C1 segment of cervical spinal cord (tissue), 14 donors: ENCODE results near the gene ARHGAP26.

ENCODE experiments used
- DNase-seq, 14 donors: peaks; one replicate each; lab custom pipeline; 2025; lab: John Stamatoyannopoulos, UW

ARHGAP26 gene

DNA sequence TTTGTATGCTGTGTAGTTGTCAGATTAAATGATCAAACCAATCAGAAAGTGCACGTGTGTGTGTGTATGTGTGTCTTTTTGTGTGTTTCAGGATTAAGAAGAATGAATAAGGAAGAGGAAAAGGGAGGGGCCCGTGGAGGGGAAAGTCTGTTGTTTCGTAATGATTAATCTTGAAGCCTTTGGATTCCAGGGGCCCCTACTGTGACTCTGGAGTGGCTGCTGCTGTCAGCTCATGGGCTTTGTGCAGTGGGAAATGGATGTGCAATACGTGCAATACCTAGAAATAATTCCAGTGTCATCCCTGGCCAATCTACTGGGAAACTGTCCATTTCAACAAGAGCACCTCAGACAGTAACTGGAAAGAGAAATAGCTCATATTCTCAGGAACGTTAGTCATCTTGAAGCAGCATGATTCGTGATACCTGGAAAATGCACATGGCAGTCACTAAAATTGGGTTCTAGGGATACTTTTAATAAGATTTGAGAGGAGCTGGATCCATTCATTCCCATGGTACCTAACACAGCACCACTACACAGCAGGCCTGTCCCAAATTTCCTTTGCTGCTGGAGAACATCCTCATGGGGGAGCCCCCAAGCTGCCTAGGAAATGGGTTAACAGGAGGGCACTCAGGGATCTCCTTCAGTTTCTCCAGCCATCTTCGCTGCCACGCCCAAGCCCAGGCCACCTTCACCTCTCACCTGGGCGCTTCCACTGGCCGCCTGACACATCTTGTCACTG is 447.1 kb downstream of the ARHGAP26 start:
- no peak for DNase-seq

DNA sequence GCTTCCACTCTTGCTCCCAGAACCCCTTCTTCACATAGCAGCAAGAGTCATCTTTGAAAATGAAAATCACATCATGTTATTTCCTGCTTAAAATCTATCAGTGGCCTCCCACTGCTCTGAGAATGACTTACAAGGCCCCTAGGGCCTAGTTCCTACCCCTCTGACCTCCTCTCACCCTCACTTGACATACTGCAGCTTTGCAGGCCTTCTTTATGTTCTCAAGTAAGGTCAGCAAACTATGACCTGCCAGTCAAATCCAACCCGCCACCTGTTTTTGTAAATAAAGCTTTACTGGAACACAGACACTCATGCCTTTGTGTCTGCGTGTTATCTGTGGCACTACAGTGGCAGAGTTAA is 447.6 kb downstream of the ARHGAP26 start:
- no peak for DNase-seq

GRCh38 chr5:143218517-143219170 is 448.5 kb downstream of the ARHGAP26 start:
- DNase-seq, result no peak

GRCh38 chr5:143219696-143220095 is 449.5 kb downstream of the ARHGAP26 start:
- DNase-seq, result no peak

- no peak for DNase-seq
These were observed 450.6 kb downstream of the ARHGAP26 start for GRCh38 chr5:143220748-143221251.

GRCh38 chr5:143222287-143223231 is 452.4 kb downstream of the ARHGAP26 start:
- peak in 1 of 14 donors; percentile 47 for DNase-seq

GRCh38 chr5:143224672-143225071 is 454.5 kb downstream of the ARHGAP26 start:
- DNase-seq, result no peak

DNA sequence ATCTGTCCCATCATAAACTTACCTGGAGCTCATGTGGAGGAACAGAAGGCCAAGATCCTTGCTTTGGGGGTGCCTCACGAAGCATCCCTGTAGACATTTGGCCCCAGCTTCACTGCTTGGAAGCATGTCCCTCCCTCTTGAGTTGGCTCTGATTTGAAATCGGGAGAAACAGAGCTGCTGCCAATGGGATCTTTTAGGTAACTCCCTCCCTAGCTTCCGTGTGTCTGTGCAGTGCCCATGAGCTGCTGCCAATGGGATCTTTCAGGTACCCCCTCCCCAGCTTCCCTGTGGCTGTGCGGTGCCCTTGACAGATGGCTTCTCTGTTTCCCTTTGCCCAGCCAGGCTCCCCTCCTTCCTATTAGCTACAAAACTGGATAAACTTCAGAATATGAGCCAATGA is 455.3 kb downstream of the ARHGAP26 start:
- DNase-seq, result peak in 1 of 14 donors; percentile 53

GRCh38 chr5:143226361-143226760 is 456.2 kb downstream of the ARHGAP26 start:
- DNase-seq, result no peak

DNA sequence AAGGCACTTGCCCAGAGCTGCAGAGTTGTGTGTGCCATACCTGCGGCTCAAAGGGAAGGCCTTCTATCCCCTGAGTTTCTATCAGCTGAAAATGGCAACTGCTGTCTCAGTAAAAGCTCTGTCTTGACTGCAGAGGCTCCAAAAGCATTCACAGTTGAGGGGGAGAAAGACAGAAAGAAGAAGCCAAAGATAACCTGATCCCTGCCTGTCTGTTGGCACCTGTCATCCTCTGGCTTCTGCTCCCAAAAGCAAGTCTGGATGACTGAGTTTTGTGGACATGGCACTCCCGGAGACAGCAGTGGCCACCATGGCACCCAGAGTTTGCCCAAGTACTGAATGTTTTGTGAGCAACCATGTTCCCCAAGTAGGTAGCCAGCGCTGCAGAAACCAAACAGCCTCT is 456.7 kb downstream of the ARHGAP26 start:
- DNase-seq, result no peak

GRCh38 chr5:143227301-143227700 is 457.1 kb downstream of the ARHGAP26 start:
- no peak for DNase-seq

- DNase-seq, result no peak
These were observed 458.6 kb downstream of the ARHGAP26 start for GRCh38 chr5:143228597-143229293.

GRCh38 chr5:143229426-143229895 is 459.3 kb downstream of the ARHGAP26 start:
- DNase-seq, result no peak

DNA sequence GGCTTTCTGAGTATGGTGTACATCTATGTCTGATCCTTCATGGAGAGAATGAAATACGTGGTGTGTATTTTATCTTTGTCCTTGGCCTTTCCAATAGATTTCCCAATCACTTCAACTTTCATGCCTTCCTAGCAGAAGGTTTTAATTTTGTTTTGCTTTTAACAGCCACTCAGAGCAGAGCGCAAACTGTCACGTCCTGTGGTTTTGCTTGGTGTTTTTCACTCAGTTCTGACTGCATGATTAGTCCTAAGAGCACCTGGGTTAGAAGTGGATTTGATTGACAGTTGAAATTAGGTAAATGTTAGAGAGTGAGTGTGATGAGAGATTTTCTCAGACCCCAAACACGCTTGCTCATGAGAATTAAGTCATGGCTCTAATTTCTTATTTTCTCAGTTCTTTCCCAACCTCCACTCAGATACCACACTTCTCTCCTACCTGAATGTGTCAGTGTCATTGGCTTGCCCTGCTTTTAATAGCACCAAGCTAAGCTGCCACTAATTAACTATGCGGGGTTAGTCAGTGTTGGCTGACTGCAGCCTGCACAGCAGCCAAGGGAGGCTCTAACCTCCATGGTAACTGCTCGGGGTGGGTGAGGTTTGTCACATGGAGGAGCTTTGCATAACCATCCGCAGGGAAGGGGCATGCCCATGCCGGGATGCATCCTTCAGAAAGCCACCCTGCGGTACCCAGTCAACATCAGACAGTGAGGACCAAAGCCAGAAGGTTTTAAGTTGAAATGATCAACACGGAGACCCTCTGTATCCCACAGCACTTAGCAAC is 459.9 kb downstream of the ARHGAP26 start:
- peak in 3 of 14 donors; percentile 13 to 52 (median 36) for DNase-seq

DNA sequence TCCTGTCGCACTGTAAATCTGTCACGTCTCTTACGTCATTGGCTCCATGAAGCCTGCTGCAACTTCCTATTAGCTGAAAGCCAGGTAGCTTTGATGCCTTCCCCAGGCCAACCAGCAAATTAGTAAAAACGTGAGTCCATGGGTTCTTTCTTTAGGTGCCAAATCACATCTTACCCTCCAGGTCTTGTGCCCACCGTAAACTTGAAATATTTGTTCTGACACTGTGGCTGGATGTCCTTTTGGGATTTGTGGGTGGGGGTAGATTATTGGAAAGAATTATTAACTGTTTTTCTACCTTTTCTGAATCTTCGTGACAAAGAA is 460.5 kb downstream of the ARHGAP26 start:
- no peak for DNase-seq

DNA sequence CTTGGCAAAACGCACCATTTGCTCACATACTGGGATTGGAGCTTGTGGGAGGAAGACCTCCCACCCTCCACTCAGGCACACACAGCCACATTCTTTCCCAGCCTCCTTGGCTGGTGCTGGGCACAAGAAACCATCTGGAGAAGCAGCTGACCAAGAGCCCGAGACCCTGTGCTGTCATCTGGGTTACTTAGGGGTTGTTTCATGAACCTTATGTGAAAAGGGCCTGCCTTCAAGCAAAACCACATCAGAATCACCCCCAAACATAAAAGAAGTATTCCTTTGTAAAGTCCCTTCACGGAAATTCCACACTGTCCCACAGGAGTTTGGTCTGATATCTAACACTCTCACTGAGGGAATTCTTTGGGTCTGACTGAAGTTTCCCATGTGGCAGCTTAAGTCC is 461.2 kb downstream of the ARHGAP26 start:
- DNase-seq, result no peak

- DNase-seq, result no peak
These were observed 462.0 kb downstream of the ARHGAP26 start for GRCh38 chr5:143231973-143232812.

DNA sequence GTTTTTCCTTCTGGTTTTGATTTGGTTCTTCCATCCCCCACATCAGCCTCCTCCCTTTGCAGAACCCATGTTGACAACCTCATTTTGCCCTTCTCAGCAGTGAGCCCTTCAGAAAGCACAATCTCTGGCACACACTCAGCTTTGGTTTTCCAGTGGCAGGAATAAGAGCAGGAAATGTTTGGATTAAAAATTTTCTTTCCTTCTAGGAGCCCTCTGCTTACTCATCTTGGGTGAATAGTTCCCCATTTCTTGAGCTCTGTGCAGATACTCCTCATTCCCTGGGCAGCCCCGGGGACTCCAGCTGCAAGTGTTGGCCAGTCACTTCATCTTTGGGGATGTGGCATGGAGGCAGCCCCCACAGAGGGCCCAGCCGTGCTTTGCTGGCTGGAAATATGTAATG is 462.9 kb downstream of the ARHGAP26 start:
- DNase-seq, result no peak

DNA sequence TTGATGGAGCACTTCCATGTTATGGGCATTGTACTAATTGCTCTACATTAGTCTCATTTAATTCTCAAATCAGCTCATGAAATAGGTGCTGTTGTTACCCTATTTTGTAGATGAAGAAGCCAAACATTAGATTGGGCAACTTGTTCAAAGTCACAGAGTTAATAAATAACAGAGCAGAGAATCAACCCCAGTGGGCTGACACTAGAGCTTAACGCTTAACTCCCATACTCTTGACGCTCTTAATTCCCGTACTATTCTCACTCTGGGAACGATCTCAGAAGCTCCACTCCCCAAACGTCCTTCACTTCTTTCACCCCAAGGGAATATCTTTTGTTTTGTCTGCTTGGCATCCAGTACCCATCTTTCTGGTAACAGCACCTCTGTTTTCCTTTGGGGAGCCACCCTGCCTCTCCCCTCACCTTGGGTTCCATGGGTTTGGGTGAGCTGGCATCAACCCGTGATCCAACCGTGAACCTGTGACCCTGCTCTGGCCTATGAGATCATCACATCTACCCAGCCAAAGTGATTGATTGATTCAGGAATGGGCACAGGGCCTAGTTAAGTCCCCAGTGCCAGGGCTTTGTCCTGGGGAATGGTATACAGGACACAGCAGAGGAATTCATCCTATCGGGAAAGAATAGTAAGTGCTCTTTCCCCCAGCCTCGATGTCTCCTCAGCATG is 464.1 kb downstream of the ARHGAP26 start:
- no peak for DNase-seq
